CD4-positive, CD25-positive, alpha-beta regulatory T cell (primary cell): ENCODE measurements around the gene SRPRA. TPM values are rescaled to one million over a fixed set of nuclear protein-coding genes. Genes with fewer than 3 reads are reported as not detected.
A peak's percentile ranks its signal among the peaks of the same experiment; 100 is the strongest.

ENCODE experiments used
- ATAC-seq, 2 donors: fragments of 150-1000 bp; cut with Tn5 transposase; one replicate each; pipeline ENCODE4 v1.10.0; 2021; ENCODE audit warnings: low read depth in 2 of 2, moderate number of reproducible peaks in 2 of 2, moderate library complexity in 1 of 2
- DNase-seq, 3 donors: peaks; one replicate each; pipeline versions ENCODE4 v3.0.0 to v3.0.0-alpha.2; 2012 to 2022; ENCODE audit warnings: mixed read lengths in 1 of 3
- H3K27ac ChIP-seq: one replicate; pipeline ENCODE4 v1.7.0; 2013; ENCODE audit warnings: mild to moderate bottlenecking, low read length; ENCODE audit not compliant: insufficient read depth, poor library complexity, severe bottlenecking
- H3K27me3 ChIP-seq: one replicate; pipeline ENCODE4 v1.7.0; 2013; ENCODE audit warnings: low read length; ENCODE audit not compliant: control insufficient read depth, insufficient read depth
- H3K36me3 ChIP-seq: one replicate; pipeline ENCODE4 v1.7.0; 2013; ENCODE audit warnings: mild to moderate bottlenecking, low read length, moderate library complexity; ENCODE audit not compliant: control insufficient read depth, insufficient read depth
- H3K4me1 ChIP-seq: 2 replicates; pipeline ENCODE4 v1.7.0; 2013; ENCODE audit warnings: mild to moderate bottlenecking, low read length; ENCODE audit not compliant: insufficient read depth, control insufficient read depth, poor library complexity, severe bottlenecking
- H3K4me3 ChIP-seq: one replicate; pipeline ENCODE4 v1.7.0; 2013; ENCODE audit warnings: low read depth, mild to moderate bottlenecking, low read length, moderate library complexity
- H3K9me3 ChIP-seq, 2 experiments: 1 replicate in 1 of 2; 2 replicates in 1 of 2; pipeline ENCODE4 v1.7.0; 2013; ENCODE audit warnings: low read length in 2 of 2, mild to moderate bottlenecking in 1 of 2, moderate library complexity in 1 of 2; ENCODE audit not compliant: control insufficient read depth in 2 of 2
- H3K27ac Mint-ChIP-seq, 3 donors: one replicate each; pipeline ENCODE4 v1.8.0; 2020 to 2022; ENCODE audit warnings: mild to moderate bottlenecking in 3 of 3, mixed read lengths in 3 of 3, moderate library complexity in 2 of 3
- H3K27me3 Mint-ChIP-seq: one replicate; pipeline ENCODE4 v1.8.0; 2022; ENCODE audit warnings: mild to moderate bottlenecking, mixed read lengths
- H3K36me3 Mint-ChIP-seq: one replicate; pipeline ENCODE4 v1.8.0; 2020; ENCODE audit warnings: mixed read lengths
- H3K4me1 Mint-ChIP-seq, 4 donors: one replicate each; pipeline ENCODE4 v1.8.0; 2020 to 2022; ENCODE audit warnings: mixed read lengths in 4 of 4, mild to moderate bottlenecking in 1 of 4
- H3K4me3 Mint-ChIP-seq, 4 donors: one replicate each; pipeline ENCODE4 v1.8.0; 2020 to 2022; ENCODE audit warnings: mild to moderate bottlenecking in 4 of 4, mixed read lengths in 4 of 4, moderate library complexity in 3 of 4
- H3K9me3 Mint-ChIP-seq, 7 donors: one replicate each; pipeline ENCODE4 v1.8.0; 2020 to 2022; ENCODE audit warnings: mixed read lengths in 7 of 7, mild to moderate bottlenecking in 3 of 7, moderate library complexity in 2 of 7
- polyA plus RNA-seq, 4 donors: library from polyadenylated mRNA; unstranded; fragments of 300-500 nt; fragmentation: Illumina TruSeq; gene quantifications; one replicate each; pipeline ENCODE4 v1.2.3, GENCODE V29; 2021
- total RNA-seq: library from RNA; stranded (reverse); gene quantifications from one replicate; pipeline ENCODE4 v1.2.3, GENCODE V29; 2022

Gene SRPRA
- total and polyA plus RNA-seq, 5 donors from 2014 or later, result 91.1 to 182 (median 103) TPM

DNA sequence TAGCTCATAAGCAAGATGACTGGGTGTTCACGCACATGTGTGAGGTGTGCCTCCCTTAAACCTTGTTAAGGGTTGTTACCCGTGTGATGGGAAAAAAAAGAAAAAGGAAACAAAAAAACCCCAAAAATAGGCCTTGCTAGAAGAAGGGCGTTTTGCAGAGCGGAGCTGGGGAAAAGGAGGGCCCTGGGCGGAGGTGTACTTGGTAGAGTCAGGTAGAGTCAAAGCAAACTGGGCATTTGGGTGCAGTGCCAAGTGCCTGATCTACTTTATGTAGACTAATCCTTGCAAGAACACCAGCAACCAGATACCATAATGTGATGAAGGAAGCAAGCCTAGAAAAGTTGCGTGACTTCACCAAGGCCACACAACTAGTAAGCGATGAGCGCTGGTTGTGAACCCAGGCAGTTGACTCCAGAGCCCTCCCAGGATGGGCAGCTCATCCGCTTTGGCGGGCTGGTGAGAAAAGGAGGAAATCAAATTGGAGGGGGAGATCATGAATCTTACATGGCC, 13.0 kb upstream of the SRPRA start:
- Histone ChIP-seq H3K4me1 (peaks cover 29% of the 10 kb centered on the region), H3K9me3 (no peaks in the 10 kb centered on the region), H3K27ac (peak overlapping the region; percentile 11), H3K4me3 (no peak overlapping the region), H3K36me3 (no peaks in the 10 kb centered on the region), H3K27me3 (no peaks in the 10 kb centered on the region)
- H3K27me3 Mint-ChIP-seq, result no peaks in the 10 kb centered on the region
- H3K4me3 Mint-ChIP-seq, result peak overlapping the region; percentile 92 to 93 (median 92)
- H3K9me3 Mint-ChIP-seq, result peaks cover 0 to 1% (median 0%) of the 10 kb centered on the region in 7 donors
- H3K36me3 Mint-ChIP-seq, result peaks cover 10% of the 10 kb centered on the region
- DNase-seq, result no peak
- peaks cover 6 to 56% (median 23%) of the 10 kb centered on the region in 4 donors for H3K4me1 Mint-ChIP-seq
- H3K27ac Mint-ChIP-seq, result peak overlapping the region; percentile 91 to 99 (median 97)
- no peak for ATAC-seq

DNA sequence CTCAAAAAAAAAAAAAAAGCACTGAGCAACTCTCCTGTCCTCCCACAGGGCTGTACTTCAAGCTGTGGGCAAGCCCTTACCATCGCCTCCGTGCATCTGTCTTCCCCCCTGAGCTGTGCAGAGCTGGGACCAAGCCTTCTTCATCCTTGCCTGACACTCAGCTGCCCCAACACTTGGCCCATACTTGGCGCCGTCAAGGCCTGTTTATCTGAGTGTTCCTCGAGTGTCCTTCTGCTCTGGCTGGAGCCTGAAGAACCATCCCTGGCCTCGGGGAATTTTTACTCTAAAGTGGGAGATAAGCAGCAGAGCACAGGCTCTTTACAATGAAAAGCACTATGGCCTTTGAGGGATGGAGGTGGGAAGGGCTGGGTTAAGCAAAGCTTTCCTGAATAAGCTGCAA, 12.6 kb upstream of the SRPRA start:
- H3K27ac Mint-ChIP-seq, result peak overlapping the region; percentile 38 to 99 (median 97)
- peaks cover 6 to 52% (median 22%) of the 10 kb centered on the region in 4 donors for H3K4me1 Mint-ChIP-seq
- H3K36me3 Mint-ChIP-seq, result peaks cover 9% of the 10 kb centered on the region
- H3K27ac ChIP-seq, result no peak overlapping the region
- no peaks in the 10 kb centered on the region for H3K9me3 ChIP-seq
- H3K27me3 Mint-ChIP-seq, result no peaks in the 10 kb centered on the region
- peaks cover 0 to 1% (median 0%) of the 10 kb centered on the region in 7 donors for H3K9me3 Mint-ChIP-seq
- DNase-seq (no peak), ATAC-seq (no peak)
- no peak overlapping the region for H3K4me3 ChIP-seq
- no peaks in the 10 kb centered on the region for H3K36me3 ChIP-seq
- H3K27me3 ChIP-seq, result no peaks in the 10 kb centered on the region
- peaks cover 29% of the 10 kb centered on the region for H3K4me1 ChIP-seq
- H3K4me3 Mint-ChIP-seq, result peak overlapping the region; percentile 92 to 93 (median 92)

DNA sequence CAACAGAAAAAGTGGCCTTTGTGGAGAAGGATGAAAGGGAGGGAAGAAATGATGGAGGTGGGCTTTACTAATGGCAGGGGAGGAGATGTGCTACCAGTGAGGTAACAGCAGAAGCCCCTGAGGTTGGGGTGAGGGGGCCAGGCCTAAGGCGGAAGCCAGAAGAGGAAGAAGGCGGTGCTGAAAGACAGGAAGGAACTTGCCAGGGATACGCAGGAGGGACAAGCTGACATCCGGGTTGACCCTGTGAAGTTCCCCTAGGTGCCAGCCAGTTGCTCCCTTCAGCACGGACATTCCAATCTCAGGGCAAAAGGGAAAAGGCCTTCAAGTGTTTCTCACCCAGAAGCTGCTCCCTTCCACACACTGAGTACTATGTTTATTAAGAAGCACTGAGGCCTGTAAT, 11.9 kb upstream of the SRPRA start:
- Mint-ChIP-seq H3K9me3 (peaks cover 0 to 1% (median 0%) of the 10 kb centered on the region in 7 donors), H3K4me3 (peak overlapping the region; percentile 33 to 73 (median 58)), H3K27ac (peak overlapping the region; percentile 75 to 95 (median 77)), H3K4me1 (peaks cover 6 to 53% (median 22%) of the 10 kb centered on the region in 4 donors), H3K27me3 (no peaks in the 10 kb centered on the region), H3K36me3 (peaks cover 11% of the 10 kb centered on the region)
- Histone ChIP-seq H3K4me3 (no peak overlapping the region), H3K27me3 (no peaks in the 10 kb centered on the region), H3K9me3 (no peaks in the 10 kb centered on the region), H3K27ac (no peak overlapping the region), H3K4me1 (peaks cover 27% of the 10 kb centered on the region), H3K36me3 (peaks cover 5% of the 10 kb centered on the region)
- DNase-seq (peak in 1 of 3 donors; percentile 28), ATAC-seq (no peak)

DNA sequence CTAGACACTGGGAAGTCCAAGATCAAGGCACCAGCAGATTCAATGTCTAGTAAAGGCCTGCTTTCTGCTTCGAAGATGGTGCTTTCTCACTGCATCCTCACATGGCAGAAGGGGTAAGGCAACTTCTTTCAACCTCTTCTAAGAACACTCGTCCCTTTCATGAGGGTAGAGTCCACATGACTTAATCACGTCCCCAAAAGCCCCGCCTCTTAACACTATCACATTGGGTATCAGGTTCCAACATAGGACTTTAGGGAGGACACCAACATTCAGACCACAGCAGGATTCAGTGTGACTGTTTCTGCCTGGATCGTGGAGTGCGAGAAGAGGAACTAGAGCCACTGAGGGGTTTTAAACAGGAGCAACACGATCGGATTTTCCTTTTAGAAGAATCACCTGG, 10.5 kb upstream of the SRPRA start:
- peaks cover 0 to 1% (median 0%) of the 10 kb centered on the region in 7 donors for H3K9me3 Mint-ChIP-seq
- peaks cover 12% of the 10 kb centered on the region for H3K36me3 ChIP-seq
- peaks cover 17% of the 10 kb centered on the region for H3K36me3 Mint-ChIP-seq
- no peaks in the 10 kb centered on the region for H3K9me3 ChIP-seq
- DNase-seq (no peak), ATAC-seq (no peak)
- peaks cover 0 to 42% (median 13%) of the 10 kb centered on the region in 4 donors for H3K4me1 Mint-ChIP-seq
- peak overlapping the region; percentile 20 to 75 (median 74) for H3K27ac Mint-ChIP-seq
- H3K4me3 ChIP-seq, result no peak overlapping the region
- no peak overlapping the region for H3K27ac ChIP-seq
- H3K4me3 Mint-ChIP-seq, result peak overlapping the region in 3 of 4 donors; percentile 29 to 76 (median 68)
- no peaks in the 10 kb centered on the region for H3K27me3 ChIP-seq
- H3K4me1 ChIP-seq, result peaks cover 17% of the 10 kb centered on the region
- no peaks in the 10 kb centered on the region for H3K27me3 Mint-ChIP-seq

DNA sequence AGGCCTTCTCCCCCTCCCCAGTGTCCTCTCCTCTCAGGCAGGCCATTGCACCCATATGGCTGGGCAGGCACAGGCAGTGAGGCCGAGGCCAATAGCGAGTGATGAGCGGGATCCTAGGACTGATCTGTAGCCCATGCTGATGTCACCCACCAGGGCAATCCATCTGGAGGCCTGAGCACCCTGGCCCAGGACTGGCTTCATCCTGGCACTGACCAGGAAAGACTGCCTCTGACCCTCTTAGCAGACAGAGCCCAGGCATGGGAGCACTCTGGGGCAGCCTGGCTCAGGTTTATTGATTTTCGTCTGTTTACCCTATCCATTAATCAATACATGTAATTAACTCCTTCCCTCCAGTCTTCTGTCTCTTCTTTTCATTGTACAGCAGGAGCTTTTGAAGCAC, 9.1 kb upstream of the SRPRA start:
- peak overlapping the region in 1 of 4 donors; percentile 28 for H3K4me3 Mint-ChIP-seq
- no peak for ATAC-seq

DNA sequence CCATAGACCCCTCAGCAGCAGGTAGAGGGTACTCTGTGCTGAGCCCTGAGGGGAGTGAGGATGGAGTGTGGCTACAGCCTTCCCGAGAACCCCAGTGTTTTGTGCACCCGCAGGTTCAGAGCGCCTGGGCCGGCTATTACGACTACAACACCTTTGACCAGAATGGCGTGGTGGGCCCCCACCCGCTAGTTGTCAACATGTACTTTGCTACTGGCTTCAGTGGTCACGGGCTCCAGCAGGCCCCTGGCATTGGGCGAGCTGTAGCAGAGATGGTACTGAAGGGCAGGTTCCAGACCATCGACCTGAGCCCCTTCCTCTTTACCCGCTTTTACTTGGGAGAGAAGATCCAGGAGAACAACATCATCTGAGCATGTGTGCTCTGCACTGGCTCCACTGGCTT, 8.6 kb upstream of the SRPRA start:
- H3K9me3 Mint-ChIP-seq, result peaks cover 0 to 1% (median 0%) of the 10 kb centered on the region in 7 donors
- no peaks in the 10 kb centered on the region for H3K9me3 ChIP-seq
- peaks cover 27% of the 10 kb centered on the region for H3K36me3 Mint-ChIP-seq
- DNase-seq (no peak), ATAC-seq (no peak)
- H3K4me1 ChIP-seq, result peaks cover 5% of the 10 kb centered on the region
- no peaks in the 10 kb centered on the region for H3K27me3 ChIP-seq
- H3K4me3 Mint-ChIP-seq, result no peak overlapping the region
- peaks cover 0 to 35% (median 6%) of the 10 kb centered on the region in 4 donors for H3K4me1 Mint-ChIP-seq
- no peak overlapping the region for H3K27ac ChIP-seq
- no peak overlapping the region for H3K4me3 ChIP-seq
- no peak overlapping the region for H3K27ac Mint-ChIP-seq
- H3K27me3 Mint-ChIP-seq, result no peaks in the 10 kb centered on the region
- peaks cover 25% of the 10 kb centered on the region for H3K36me3 ChIP-seq

More for the DNA sequence above, 9.1 kb upstream of the SRPRA start:
- Histone ChIP-seq H3K4me3 (no peak overlapping the region), H3K27me3 (no peaks in the 10 kb centered on the region), H3K27ac (no peak overlapping the region), H3K36me3 (peaks cover 25% of the 10 kb centered on the region), H3K4me1 (peaks cover 8% of the 10 kb centered on the region), H3K9me3 (no peaks in the 10 kb centered on the region)
- DNase-seq, result no peak
- Mint-ChIP-seq H3K36me3 (peaks cover 23% of the 10 kb centered on the region), H3K27me3 (no peaks in the 10 kb centered on the region), H3K27ac (no peak overlapping the region), H3K9me3 (peaks cover 0 to 1% (median 0%) of the 10 kb centered on the region in 7 donors), H3K4me1 (peaks cover 0 to 34% (median 8%) of the 10 kb centered on the region in 4 donors)

DNA sequence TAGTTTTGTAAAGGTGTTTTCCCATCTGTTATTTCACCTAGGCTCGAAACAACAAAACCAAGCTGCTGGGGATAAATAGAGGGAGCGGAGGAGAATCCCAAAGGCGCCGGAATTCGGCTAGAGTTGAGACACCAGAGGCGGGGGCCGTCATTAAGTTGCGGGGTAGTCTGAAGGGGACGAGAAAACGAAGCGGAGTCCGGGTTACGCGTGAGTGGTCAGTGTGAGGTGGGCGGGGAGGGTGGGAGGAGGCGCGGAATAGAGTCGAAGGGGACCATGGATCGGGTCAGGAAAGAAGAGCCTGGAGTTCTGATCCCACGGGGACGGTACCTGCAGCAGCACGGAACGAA, 361 bp downstream of the SRPRA start:
- H3K36me3 Mint-ChIP-seq, result peaks cover 40% of the 10 kb centered on the region
- ATAC-seq, result no peak
- no peak for DNase-seq

DNA sequence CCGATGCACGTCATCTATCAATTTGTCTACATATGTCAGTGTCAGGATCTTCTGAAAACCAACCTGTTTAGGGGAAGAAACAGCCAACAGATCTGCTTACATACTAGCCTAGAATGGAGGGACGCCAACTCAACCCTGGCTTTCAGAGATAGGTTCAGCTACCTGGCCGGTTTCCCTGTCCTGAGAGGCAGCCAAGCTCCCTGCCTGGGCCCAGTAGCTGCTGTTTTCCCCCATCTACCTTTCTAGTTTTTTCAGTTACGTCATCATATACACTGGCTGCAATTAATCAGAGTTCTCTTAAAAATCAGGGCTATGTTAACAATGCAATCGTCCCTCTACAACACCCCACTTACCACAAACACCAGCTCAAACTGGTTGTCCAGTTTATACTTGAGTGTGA, 1.0 kb downstream of the SRPRA start:
- no peaks in the 10 kb centered on the region for H3K27me3 Mint-ChIP-seq
- no peak for DNase-seq
- Histone ChIP-seq H3K9me3 (no peaks in the 10 kb centered on the region), H3K4me3 (peak overlapping the region; percentile 98), H3K27ac (peak overlapping the region; percentile 89), H3K4me1 (peaks cover 21% of the 10 kb centered on the region), H3K36me3 (peaks cover 48% of the 10 kb centered on the region), H3K27me3 (no peaks in the 10 kb centered on the region)
- H3K27ac Mint-ChIP-seq, result peak overlapping the region; percentile 95 to 100 (median 99)
- peaks cover 11 to 50% (median 37%) of the 10 kb centered on the region in 4 donors for H3K4me1 Mint-ChIP-seq
- H3K36me3 Mint-ChIP-seq, result peaks cover 44% of the 10 kb centered on the region
- no peak for ATAC-seq
- H3K9me3 Mint-ChIP-seq, result no peaks in the 10 kb centered on the region
- peak overlapping the region; percentile 93 to 100 (median 98) for H3K4me3 Mint-ChIP-seq

More for the DNA sequence above, 361 bp downstream of the SRPRA start:
- peak overlapping the region; percentile 98 for H3K4me3 ChIP-seq
- peak overlapping the region; percentile 89 for H3K27ac ChIP-seq
- H3K4me1 Mint-ChIP-seq, result peaks cover 6 to 52% (median 37%) of the 10 kb centered on the region in 4 donors
- H3K9me3 Mint-ChIP-seq, result no peaks in the 10 kb centered on the region
- H3K9me3 ChIP-seq, result no peaks in the 10 kb centered on the region
- peaks cover 45% of the 10 kb centered on the region for H3K36me3 ChIP-seq
- no peaks in the 10 kb centered on the region for H3K27me3 Mint-ChIP-seq
- no peaks in the 10 kb centered on the region for H3K27me3 ChIP-seq
- H3K4me3 Mint-ChIP-seq, result peak overlapping the region; percentile 93 to 100 (median 98)
- peaks cover 21% of the 10 kb centered on the region for H3K4me1 ChIP-seq
- peak overlapping the region; percentile 95 to 100 (median 99) for H3K27ac Mint-ChIP-seq
